ENCODE measurements around the gene TBCD. TPM values are rescaled to one million over a fixed set of nuclear protein-coding genes. Genes with fewer than 3 reads are reported as not detected.

Gene TBCD
- total RNA-seq, 1 experiment from 2014 or later = 129 TPM

DNA sequence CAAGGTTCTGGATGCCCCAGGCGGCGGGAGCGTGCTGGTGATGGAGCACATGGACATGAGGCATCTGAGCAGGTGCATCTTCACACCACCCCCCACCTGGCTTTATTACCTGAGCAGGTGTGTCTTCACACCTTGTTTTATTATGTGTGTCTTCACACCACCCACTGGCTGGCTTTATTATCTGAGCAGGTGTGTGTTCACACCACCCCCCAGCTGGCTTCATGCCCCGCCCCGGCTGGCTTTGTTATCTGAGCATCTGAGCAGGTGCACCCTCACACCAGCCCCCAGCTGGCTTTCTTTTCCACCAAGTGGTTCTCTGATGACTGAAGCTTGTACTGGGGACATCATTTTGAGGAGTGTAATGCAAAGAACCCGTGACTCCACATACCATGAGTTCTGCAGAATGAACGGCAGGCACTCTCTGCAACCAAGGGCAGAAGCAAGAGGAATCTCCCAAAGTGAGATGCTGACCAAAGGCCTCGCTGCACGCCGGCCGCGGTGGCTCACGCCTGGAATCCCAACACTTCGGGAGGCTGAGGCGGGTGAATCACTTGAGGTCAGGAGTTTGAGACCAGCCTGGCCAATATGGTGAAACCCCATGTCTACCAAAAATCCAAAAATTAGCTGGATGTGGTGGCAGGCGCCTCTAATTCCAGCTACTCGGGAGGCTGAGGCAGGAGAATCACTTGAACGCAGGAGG, 32.7 kb upstream of the TBCD start:
- H2BK20ac ChIP-seq (ENCODE audit: low read depth, low read length, poor library complexity, severe bottlenecking) = no peak overlapping the region
- H3K23me2 ChIP-seq (ENCODE audit: insufficient read length, low read depth, low read length, poor library complexity, severe bottlenecking) = peaks cover 10% of the 10 kb centered on the region
- Mint-ChIP-seq H3K4me1 (peaks cover 11% of the 10 kb centered on the region in 2 experiments), H3K36me3 (ENCODE audit: insufficient read depth in 1 of 3, low read depth in 3 of 3) (peaks cover 11 to 40% (median 40%) of the 10 kb centered on the region in 3 experiments; a peak in 6 of 7 replicates), H3K27ac (no peak overlapping the region), H3K9me3 (no peaks in the 10 kb centered on the region), H3K27me3 (ENCODE audit: low read depth) (peaks cover 9% of the 10 kb centered on the region), H3K4me3 (peak overlapping the region in 1 of 2 experiments; percentile 60; a peak in 1 of 5 replicates)
- no peak overlapping the region for H4K91ac ChIP-seq (ENCODE audit: insufficient read length, low read depth, low read length)
- no peak overlapping the region for H3K18ac ChIP-seq (ENCODE audit: insufficient read length, low read depth, low read length)
- DNase-seq = no peak
- no peak overlapping the region for H3K14ac ChIP-seq (ENCODE audit: insufficient read depth, low read length)
- no peaks in the 10 kb centered on the region for H3K4me1 ChIP-seq (ENCODE audit: insufficient read depth, low read length)
- H3K27ac ChIP-seq (ENCODE audit: insufficient read length, low read depth, low read length) = no peak overlapping the region
- no peak overlapping the region for H2BK15ac ChIP-seq (ENCODE audit: low read depth, low read length)
- H3K9me3 ChIP-seq (ENCODE audit: control insufficient read depth, low read depth, low read length) = no peaks in the 10 kb centered on the region
- WGBS (ENCODE audit: extremely low coverage, insufficient read length, low lambda C conversion rate) = no CpG with 5 or more reads among the region's 18 CpGs
- H3K79me1 ChIP-seq (ENCODE audit: insufficient read depth, low read depth, low read length, poor library complexity, severe bottlenecking) = no peaks in the 10 kb centered on the region
- H3K79me2 ChIP-seq (ENCODE audit: insufficient read depth, low read length) = 0 out of 2 replicates have a peak, but pooled peaks cover 2% of the 10 kb centered on the region
- no peak overlapping the region for H3T11ph ChIP-seq (ENCODE audit: low read length)
- no peak overlapping the region for H2BK120ac ChIP-seq (ENCODE audit: low read depth, low read length, poor library complexity, severe bottlenecking)
- no peak overlapping the region for H2BK5ac ChIP-seq (ENCODE audit: insufficient read length, low read length)
- H2BK12ac ChIP-seq (ENCODE audit: insufficient read length, low read depth, low read length) = no peak overlapping the region
- no peak overlapping the region for H3K9ac ChIP-seq (ENCODE audit: extremely low read depth, insufficient read length, low read length)
- no peak overlapping the region for H3K23ac ChIP-seq (ENCODE audit: insufficient read length, low read depth, low read length)
- H3K56ac ChIP-seq (ENCODE audit: insufficient read length, low read depth, low read length) = no peak overlapping the region
- no peak overlapping the region for H4K5ac ChIP-seq (ENCODE audit: insufficient read length, low read depth, low read length)
- H3K4ac ChIP-seq (ENCODE audit: low read depth, low read length) = no peak overlapping the region
- H4K8ac ChIP-seq (replicated peaks; ENCODE audit: insufficient read length, low read depth, low read length) = no peak overlapping the region
- H2AFZ ChIP-seq (ENCODE audit: low read length) = no peak overlapping the region
- TF ChIP-seq, protein P1, sequence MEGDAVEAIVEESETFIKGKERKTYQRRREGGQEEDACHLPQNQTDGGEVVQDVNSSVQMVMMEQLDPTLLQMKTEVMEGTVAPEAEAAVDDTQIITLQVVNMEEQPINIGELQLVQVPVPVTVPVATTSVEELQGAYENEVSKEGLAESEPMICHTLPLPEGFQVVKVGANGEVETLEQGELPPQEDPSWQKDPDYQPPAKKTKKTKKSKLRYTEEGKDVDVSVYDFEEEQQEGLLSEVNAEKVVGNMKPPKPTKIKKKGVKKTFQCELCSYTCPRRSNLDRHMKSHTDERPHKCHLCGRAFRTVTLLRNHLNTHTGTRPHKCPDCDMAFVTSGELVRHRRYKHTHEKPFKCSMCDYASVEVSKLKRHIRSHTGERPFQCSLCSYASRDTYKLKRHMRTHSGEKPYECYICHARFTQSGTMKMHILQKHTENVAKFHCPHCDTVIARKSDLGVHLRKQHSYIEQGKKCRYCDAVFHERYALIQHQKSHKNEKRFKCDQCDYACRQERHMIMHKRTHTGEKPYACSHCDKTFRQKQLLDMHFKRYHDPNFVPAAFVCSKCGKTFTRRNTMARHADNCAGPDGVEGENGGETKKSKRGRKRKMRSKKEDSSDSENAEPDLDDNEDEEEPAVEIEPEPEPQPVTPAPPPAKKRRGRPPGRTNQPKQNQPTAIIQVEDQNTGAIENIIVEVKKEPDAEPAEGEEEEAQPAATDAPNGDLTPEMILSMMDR (conservative IDR thresholded peaks at IDR 0.05) = no peak
- H3K27me3 ChIP-seq (ENCODE audit: insufficient read depth, low read length) = no peaks in the 10 kb centered on the region; the same call in none of the 2 replicates
- no peak overlapping the region for H3K4me2 ChIP-seq (ENCODE audit: insufficient read depth, insufficient read length, low read length)
- peaks cover 2% of the 10 kb centered on the region for H4K20me1 ChIP-seq (ENCODE audit: control insufficient read depth, insufficient read depth, insufficient read length)
- no peak overlapping the region for H2AK5ac ChIP-seq (ENCODE audit: insufficient read length, low read length)
